KMS-11 (cell line): ENCODE results near the gene CACNA1F.

Experiments
- H2AFZ ChIP-seq: fragments of 200-600 bp; sonication (generic); 2 replicates; pipeline ENCODE4 v1.6.1; 2016; ENCODE audit warnings: antibody characterized with exemption, mixed run types, low read depth
- H3K27ac ChIP-seq: fragments of 200-600 bp; sonication (generic); 2 replicates; pipeline ENCODE4 v1.6.1; 2016; ENCODE audit warnings: mild to moderate bottlenecking, mixed run types
- H3K27me3 ChIP-seq: fragments of 200-600 bp; sonication (generic); 2 replicates; pipeline ENCODE4 v1.6.1; 2017; ENCODE audit warnings: mild to moderate bottlenecking, low read depth, mixed run types, moderate library complexity; ENCODE audit not compliant: insufficient read depth
- H3K36me3 ChIP-seq: fragments of 200-600 bp; sonication (generic); 2 replicates; pipeline ENCODE4 v1.6.1; 2017; ENCODE audit warnings: mild to moderate bottlenecking, mixed run types; ENCODE audit not compliant: insufficient read depth
- H3K4me1 ChIP-seq: fragments of 200-600 bp; sonication (generic); 2 replicates; pipeline ENCODE4 v1.6.1; 2016; ENCODE audit warnings: mild to moderate bottlenecking, low read depth, mixed run types; ENCODE audit not compliant: poor library complexity, severe bottlenecking
- H3K4me2 ChIP-seq: fragments of 200-600 bp; sonication (generic); 2 replicates; pipeline ENCODE4 v1.7.0; 2016; ENCODE audit warnings: mild to moderate bottlenecking, mixed run types
- H3K4me3 ChIP-seq: fragments of 200-600 bp; sonication (generic); IDR thresholded peaks from 2 replicates; pipeline ENCODE4 v1.6.1; 2017; ENCODE audit warnings: low read depth, low read length, mixed read lengths; ENCODE audit not compliant: insufficient read depth
- H3K79me2 ChIP-seq: fragments of 200-600 bp; sonication (generic); 2 replicates; pipeline ENCODE4 v1.6.1; 2016; ENCODE audit warnings: low read depth, mixed run types; ENCODE audit not compliant: insufficient read depth
- H3K9ac ChIP-seq: fragments of 200-600 bp; sonication (generic); 2 replicates; pipeline ENCODE4 v1.6.1; 2016; ENCODE audit warnings: mild to moderate bottlenecking, mixed run types
- H4K20me1 ChIP-seq: fragments of 200-600 bp; sonication (generic); 2 replicates; pipeline ENCODE4 v1.6.1; 2016; ENCODE audit warnings: mild to moderate bottlenecking, mixed run types; ENCODE audit not compliant: insufficient read depth
- TF ChIP-seq, protein P1 (sequence below): fragments of 200-600 bp; sonication (generic); conservative IDR thresholded peaks from 2 replicates; pipeline ENCODE4 v1.6.1; 2017; ENCODE audit warnings: low read depth, mild to moderate bottlenecking, antibody characterized with exemption, low read length, moderate library complexity, mixed read lengths

Gene CACNA1F

DNA sequence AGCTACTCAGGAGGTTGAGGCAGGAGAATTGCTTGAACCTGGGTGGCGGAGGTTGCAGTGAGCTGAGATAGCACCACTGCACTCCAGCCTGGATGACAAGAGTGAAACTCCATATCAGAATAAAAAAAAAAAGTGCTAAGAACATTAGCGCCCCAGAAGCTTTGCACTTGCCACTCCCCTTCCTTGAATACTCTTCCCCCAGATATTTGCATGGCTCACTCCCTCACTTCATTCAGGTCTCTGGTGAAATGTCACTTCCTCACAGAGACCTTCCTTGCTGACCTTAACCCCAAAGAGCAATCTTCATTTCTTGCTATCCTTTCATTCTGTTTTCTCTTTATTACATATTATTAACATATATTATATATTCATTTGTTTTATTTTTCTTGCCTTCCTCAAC lies 11.3 kb downstream of the CACNA1F start:
- Histone ChIP-seq H4K20me1 (no peaks in the 10 kb centered on the region), H3K36me3 (no peaks in the 10 kb centered on the region), H3K4me3 (no peak overlapping the region), H3K79me2 (no peaks in the 10 kb centered on the region), H3K9ac (no peak overlapping the region), H3K27me3 (peaks cover 8% of the 10 kb centered on the region; the same call in 1 of the 2 replicates), H3K4me2 (no peak overlapping the region), H3K4me1 (no peaks in the 10 kb centered on the region), H2AFZ (no peak overlapping the region), H3K27ac (no peak overlapping the region)
- TF ChIP-seq, protein P1, sequence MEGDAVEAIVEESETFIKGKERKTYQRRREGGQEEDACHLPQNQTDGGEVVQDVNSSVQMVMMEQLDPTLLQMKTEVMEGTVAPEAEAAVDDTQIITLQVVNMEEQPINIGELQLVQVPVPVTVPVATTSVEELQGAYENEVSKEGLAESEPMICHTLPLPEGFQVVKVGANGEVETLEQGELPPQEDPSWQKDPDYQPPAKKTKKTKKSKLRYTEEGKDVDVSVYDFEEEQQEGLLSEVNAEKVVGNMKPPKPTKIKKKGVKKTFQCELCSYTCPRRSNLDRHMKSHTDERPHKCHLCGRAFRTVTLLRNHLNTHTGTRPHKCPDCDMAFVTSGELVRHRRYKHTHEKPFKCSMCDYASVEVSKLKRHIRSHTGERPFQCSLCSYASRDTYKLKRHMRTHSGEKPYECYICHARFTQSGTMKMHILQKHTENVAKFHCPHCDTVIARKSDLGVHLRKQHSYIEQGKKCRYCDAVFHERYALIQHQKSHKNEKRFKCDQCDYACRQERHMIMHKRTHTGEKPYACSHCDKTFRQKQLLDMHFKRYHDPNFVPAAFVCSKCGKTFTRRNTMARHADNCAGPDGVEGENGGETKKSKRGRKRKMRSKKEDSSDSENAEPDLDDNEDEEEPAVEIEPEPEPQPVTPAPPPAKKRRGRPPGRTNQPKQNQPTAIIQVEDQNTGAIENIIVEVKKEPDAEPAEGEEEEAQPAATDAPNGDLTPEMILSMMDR, result no peak

DNA sequence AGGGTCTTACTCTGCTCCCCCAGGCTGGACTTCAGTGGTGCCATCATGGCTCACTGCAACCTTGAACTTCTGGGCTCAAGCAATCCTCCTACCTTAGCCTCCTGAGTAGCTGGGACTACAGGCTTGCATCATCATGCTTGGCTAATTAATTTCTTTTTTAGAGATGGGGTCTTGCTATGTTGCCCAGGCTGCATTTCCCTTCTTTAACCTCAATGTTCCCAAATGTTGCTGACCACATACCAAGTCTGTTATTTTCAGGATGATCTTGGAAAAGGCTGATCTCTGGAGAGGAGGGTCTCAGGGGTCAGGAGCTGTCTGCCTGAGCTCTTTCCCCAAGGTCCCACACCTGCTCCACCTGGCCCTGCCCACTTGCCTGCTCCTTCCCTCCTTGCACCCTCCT lies 13.0 kb downstream of the CACNA1F start:
- H3K4me2 ChIP-seq, result no peak overlapping the region
- no peaks in the 10 kb centered on the region for H3K4me1 ChIP-seq
- H3K27ac ChIP-seq, result no peak overlapping the region
- no peak overlapping the region for H3K4me3 ChIP-seq
- TF ChIP-seq, protein P1, result no peak
- H2AFZ ChIP-seq, result no peak overlapping the region
- H3K79me2 ChIP-seq, result no peaks in the 10 kb centered on the region
- H3K36me3 ChIP-seq, result no peaks in the 10 kb centered on the region
- H3K9ac ChIP-seq, result no peak overlapping the region
- H3K27me3 ChIP-seq, result peaks cover 6% of the 10 kb centered on the region; the same call in 1 of the 2 replicates
- H4K20me1 ChIP-seq, result no peaks in the 10 kb centered on the region

DNA sequence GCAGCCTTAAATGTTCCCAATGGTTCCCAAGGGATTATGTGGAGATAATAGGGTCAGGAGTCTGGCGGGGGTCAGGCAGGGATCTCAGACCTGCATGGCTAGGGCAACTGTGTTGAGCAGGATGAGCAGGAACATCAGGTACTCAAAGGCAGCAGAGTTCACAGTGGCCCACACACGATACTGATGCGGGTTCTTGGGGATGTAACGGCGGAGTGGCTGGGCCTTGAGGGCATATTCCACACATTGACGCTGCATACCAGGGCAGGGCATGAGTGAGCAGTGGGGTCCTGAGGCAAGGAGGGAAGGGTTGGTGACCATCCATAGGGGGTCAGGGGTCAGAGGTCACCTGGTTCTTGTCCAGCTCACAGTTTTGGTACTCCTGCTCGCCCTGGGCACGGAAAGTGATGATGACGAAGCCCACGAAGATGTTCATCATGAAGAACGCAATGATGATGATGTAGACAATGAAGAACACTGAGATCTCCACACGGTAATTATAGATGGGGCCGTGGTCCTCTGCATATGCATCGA lies 18.1 kb downstream of the CACNA1F start:
- Histone ChIP-seq H3K79me2 (no peaks in the 10 kb centered on the region), H3K36me3 (no peaks in the 10 kb centered on the region), H4K20me1 (no peaks in the 10 kb centered on the region), H3K4me2 (no peak overlapping the region), H3K9ac (no peak overlapping the region), H3K27ac (no peak overlapping the region), H2AFZ (no peak overlapping the region), H3K4me3 (no peak overlapping the region), H3K27me3 (no peaks in the 10 kb centered on the region), H3K4me1 (no peaks in the 10 kb centered on the region)
- TF ChIP-seq, protein P1, result no peak

DNA sequence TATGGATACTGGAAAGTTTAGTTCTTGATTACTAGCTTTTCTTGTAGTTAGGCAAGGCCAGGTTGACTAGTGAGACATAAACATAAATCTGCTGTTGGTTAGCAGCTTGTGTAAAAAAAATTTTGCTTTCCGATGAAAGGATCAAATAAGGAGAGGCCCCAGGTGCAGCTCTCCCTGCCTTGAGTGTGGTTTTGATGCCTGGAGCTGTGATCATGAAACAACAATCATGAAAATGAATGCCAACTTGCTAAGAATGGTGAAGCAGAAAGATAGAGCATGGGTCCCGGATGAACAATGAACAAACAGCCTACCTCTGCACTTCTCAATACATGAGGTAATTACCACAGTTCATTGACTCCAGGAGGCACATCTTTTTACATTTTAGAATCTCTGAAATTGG lies 18.7 kb downstream of the CACNA1F start:
- Histone ChIP-seq H3K79me2 (no peaks in the 10 kb centered on the region), H3K4me3 (no peak overlapping the region), H4K20me1 (no peaks in the 10 kb centered on the region), H3K9ac (no peak overlapping the region), H2AFZ (no peak overlapping the region), H3K27me3 (no peaks in the 10 kb centered on the region), H3K4me1 (no peaks in the 10 kb centered on the region), H3K27ac (no peak overlapping the region), H3K36me3 (no peaks in the 10 kb centered on the region), H3K4me2 (no peak overlapping the region)
- TF ChIP-seq, protein P1, result no peak
